NB4 (cell line): ENCODE measurements around the gene ALPK3.

Source experiments
- CTCF ChIP-seq: IDR thresholded peaks from one replicate; pipeline ENCODE4 v1.5.1; 2012; ENCODE audit warnings: low read depth, low read length
- MAX ChIP-seq: IDR thresholded peaks from 2 replicates; pipeline ENCODE4 v1.6.1; 2011; ENCODE audit warnings: low read depth, low read length
- POLR2A ChIP-seq: IDR thresholded peaks from 2 replicates; pipeline ENCODE4 v1.6.1; 2011; ENCODE audit warnings: mild to moderate bottlenecking; ENCODE audit not compliant: insufficient read length; ENCODE audit errors: extremely low read depth

DNA sequence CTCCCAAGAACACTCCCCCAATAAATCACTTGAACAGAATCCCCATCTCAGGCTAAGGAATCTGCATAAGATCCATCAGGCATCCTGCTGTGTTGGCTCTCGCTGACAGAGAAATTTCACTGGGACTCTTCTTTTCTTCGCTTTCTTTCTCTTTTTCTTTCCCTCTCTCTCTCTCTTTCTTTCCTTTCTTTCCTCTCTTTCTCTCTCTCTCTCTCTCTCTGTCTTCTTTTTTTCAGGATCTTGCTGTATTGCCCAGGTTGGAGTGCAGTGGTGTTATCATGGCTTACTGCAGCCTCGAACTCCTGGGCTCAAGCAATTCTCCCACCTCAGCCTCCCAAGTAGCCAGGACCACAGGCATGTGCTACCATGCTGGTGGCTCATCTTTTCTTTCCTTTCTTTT, 62.9 kb downstream of the ALPK3 start:
- TF ChIP-seq POLR2A (no peak), CTCF (no peak), MAX (no peak)
